HG02588 (cell line): ENCODE measurements around the gene CCHCR1.
"Not testable (repeated sequence)": the region's sequence is repeated elsewhere in the genome, so short reads cannot be mapped to it uniquely, and the experiment has no call there.

Experiments
- ATAC-seq: cut with Tn5 transposase; IDR thresholded peaks from one replicate; pipeline ENCODE4 v1.9.1; 2021; ENCODE audit warnings: mild to moderate bottlenecking, moderate library complexity; ENCODE audit not compliant: unreplicated experiment

Gene CCHCR1

GRCh38 chr6:31157513-31158139 lies at the start of gene CCHCR1:
CCHCR1 (minus strand) TSS chr6:31157802; CDS start chr6:31157600, 202 bp downstream.
- peak; percentile 2 for ATAC-seq

DNA sequence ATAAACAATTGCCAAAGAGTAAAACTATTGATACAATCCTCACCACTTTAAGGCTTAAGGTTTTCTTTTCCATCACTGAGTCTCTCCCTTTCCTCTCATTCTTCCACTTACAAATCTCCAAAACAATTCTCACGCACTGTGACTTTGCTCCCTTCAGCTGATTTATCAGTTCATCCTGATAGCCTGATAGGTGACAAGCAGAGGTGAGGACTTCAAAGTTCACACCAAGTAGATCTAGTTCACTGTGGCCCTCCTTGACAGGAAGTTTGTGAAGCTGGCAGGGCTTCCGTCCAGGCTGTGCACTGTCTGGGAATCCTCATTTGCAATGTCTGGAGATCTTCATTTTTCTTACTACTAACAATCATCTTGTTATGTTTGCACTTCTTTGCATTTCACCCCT lies 48.0 kb upstream of the CCHCR1 start:
- ATAC-seq, result no peak

DNA sequence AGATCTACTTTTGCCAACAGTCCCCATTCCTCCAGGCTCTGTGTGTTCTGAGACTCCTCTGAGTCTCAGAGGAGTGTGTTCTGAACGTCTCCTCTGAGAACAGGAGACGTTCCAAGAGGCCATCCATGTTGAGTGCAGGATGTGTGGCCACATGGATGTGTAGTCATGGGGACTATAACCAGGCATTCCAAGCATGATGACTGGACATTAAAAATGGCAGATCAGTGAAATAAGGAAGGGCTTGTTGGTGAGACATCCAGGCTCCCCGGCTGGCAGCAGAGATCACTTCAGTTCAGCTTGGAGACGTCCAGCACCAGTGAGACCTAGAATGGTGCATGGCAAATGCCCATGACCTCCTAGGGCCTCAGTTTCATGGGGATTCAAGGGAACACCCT lies 47.1 kb upstream of the CCHCR1 start:
- no peak for ATAC-seq

DNA sequence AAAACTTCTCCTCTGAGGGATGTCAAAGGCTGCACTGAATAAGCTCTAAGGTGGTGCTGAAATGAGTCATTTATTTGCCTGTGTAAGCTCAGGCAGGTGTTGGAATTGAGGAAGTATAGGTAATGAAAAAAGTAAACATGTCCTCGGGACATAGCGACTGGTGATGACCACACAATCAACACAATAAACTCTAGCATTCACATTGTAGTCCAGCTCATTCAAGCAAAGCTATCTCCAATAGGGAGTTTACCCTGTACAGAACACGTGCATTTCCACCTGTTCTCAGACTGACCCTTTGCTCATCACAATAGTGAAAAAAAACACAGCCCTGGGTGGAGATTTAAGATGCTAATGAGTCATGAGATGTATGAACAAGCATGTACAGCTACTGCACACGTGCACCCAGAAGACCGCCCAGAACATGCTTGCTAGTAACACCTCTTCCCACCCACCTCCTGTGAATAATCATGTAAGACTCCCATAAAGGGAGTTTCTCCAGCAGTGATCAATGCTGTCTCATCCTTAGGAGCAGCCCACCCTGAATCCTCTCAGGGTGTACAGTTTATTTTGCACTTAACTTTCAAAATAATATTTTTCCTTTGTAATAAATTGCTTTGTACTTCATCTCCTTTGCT lies 45.9 kb upstream of the CCHCR1 start:
- peak; percentile 57 for ATAC-seq

- ATAC-seq, result no peak
Observed at GRCh38 chr6:31202259-31203166, 44.9 kb upstream of the CCHCR1 start.

GRCh38 chr6:31199105-31199452 lies 41.5 kb upstream of the CCHCR1 start:
- not testable (repeated sequence) for ATAC-seq

DNA sequence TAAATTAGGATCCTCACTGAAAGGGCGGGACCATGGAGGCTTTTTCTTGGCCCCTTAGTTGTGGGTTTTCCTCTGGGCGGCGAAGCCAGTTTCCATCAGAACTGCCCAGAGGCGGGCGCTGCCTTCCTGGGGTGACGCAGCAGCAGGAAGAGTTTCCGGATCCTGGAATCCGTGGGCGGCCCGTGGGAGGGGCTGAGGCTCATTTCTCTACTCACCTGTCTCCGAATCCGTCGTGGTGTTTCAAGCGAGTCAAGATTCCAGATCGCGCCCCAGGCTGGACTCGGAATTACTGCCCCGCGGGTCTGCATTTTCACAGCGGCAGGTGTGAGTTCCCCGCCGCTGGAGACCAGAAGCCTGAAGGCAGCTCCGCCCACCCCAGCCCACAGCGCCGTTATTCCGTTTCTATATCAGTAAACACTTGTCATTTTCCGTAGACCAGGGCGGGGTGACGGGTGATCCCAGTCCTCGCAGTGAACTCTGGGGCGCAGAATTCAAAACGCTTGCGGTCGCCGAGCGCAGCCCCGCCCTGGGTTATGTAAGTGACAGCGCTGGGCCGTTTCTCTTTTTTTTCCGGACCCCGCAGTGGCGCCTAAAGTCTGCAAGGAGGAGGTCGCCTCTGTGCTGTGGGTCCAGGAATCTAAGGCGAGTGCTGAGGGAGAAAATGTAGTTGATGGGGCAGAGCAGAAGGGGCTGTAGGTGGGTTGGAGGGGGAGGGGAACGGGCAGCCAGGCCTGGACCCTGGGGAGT lies 40.1 kb upstream of the CCHCR1 start:
- peak; percentile 63 for ATAC-seq

GRCh38 chr6:31196251-31197022 lies 38.8 kb upstream of the CCHCR1 start:
- not testable (repeated sequence) for ATAC-seq

GRCh38 chr6:31195308-31195979 lies 37.8 kb upstream of the CCHCR1 start:
- not testable (repeated sequence) for ATAC-seq

- ATAC-seq, result no peak
Observed at GRCh38 chr6:31194061-31194834, 36.6 kb upstream of the CCHCR1 start.

DNA sequence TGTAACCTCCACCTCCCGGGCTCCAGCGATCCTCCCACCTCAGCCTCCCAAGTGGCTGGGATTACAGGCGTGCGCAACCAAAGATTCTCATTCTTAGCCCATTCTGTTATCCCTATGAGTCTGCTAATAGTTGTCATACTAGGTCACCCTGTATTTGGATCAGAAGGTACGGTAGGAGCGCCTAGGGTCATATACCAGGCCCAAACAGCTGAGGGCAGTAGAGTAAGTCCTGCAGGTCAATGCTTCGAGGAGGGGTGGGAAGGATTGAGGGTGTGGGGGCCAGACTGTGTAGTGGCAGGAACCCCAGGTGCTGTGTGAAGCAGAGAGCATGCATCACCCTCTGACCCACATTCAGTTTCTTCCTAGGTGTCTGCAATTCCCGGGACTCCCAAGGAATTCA lies 35.6 kb upstream of the CCHCR1 start:
- no peak for ATAC-seq

- ATAC-seq, result not testable (repeated sequence)
Observed at GRCh38 chr6:31192431-31193105, 35.0 kb upstream of the CCHCR1 start.

GRCh38 chr6:31190488-31190887 lies 32.9 kb upstream of the CCHCR1 start:
- peak; percentile 54 for ATAC-seq

DNA sequence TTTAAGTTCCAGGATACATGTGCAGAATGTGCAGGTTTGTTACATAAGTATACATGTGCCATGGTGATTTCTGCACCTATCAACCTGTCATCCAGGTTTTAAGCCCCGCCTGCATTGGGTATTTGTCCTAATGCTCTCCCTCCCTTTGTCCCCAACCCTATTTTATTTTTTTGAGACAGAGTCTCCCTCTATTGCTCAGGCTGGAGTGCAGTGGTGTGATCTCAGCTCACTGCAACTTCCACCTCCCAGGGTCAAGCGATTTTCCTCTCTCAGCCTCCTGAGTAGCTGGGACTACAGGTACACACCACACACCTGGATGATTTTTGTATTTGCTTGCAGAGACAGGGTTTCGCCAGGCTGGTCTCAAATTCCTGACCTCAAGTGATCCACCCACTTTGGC lies 31.6 kb upstream of the CCHCR1 start:
- not testable (repeated sequence) for ATAC-seq

GRCh38 chr6:31187780-31188194 lies 30.2 kb upstream of the CCHCR1 start:
- ATAC-seq, result no peak

DNA sequence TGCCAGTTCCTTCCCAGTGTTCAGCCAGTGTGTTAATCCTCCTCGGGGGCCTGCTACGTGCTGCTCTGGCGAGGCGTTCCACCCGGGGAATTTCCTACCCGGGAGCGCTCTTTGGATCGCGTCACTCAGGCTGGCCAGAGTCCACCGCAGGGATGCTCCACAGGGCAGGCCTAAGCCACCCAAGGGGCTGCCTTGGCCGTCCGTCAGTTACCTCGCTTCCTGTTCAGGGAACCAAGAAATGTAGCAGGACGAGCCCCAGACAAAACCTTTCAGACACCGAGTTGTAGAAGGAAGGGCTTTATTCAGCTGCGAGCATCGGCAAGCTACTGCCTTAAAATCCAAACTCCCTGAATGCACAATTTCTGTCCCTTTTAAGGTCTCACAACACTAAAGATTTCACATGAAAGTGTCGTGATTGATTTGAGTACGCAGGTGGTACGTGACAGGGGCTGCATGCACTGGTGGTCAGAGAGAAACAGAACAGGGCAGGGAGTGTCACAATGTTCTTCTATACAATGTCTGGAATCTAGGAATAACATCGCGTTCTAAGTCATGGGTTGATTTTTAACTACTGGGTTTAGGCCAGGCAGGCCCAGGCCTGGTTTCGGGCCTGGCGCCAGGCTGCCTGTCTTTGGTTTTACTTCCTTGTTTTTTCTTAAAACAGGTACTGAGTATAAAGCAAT lies 28.6 kb upstream of the CCHCR1 start:
- ATAC-seq, result no peak

- not testable (repeated sequence) for ATAC-seq
Observed at GRCh38 chr6:31185695-31186051, 28.1 kb upstream of the CCHCR1 start.

- not testable (repeated sequence) for ATAC-seq
Observed at GRCh38 chr6:31183859-31184258, 26.3 kb upstream of the CCHCR1 start.
